GM21367 (cell line): Measurements from ENCODE around the gene MCUB.
"Not testable (repeated sequence)": the region's sequence is repeated elsewhere in the genome, so short reads cannot be mapped to it uniquely, and the experiment has no call there.

Experiments
- ATAC-seq: cut with Tn5 transposase; IDR thresholded peaks from one replicate; pipeline ENCODE4 v1.9.1; 2021; ENCODE audit not compliant: unreplicated experiment

Gene MCUB

GRCh38 chr4:109559983-109560686 lies at the start of gene MCUB:
Gene MCUB (plus strand): TSS chr4:109560246. CDS start chr4:109560338, 92 bp downstream.
- ATAC-seq: peak; percentile 91

- ATAC-seq: no peak
Measured at GRCh38 chr4:109510687-109511086, 49.4 kb upstream of the MCUB start.

GRCh38 chr4:109511414-109511813 lies 48.6 kb upstream of the MCUB start:
- no peak for ATAC-seq

- ATAC-seq: not testable (repeated sequence)
Measured at GRCh38 chr4:109513368-109513767, 46.7 kb upstream of the MCUB start.

- no peak for ATAC-seq
Measured at GRCh38 chr4:109532182-109532581, 27.9 kb upstream of the MCUB start.

- ATAC-seq: no peak
Measured at GRCh38 chr4:109545401-109545800, 14.6 kb upstream of the MCUB start.

- no peak for ATAC-seq
Measured at GRCh38 chr4:109547394-109547793, 12.7 kb upstream of the MCUB start.

- no peak for ATAC-seq
Measured at GRCh38 chr4:109548655-109549054, 11.4 kb upstream of the MCUB start.

GRCh38 chr4:109552237-109552636 lies 7.8 kb upstream of the MCUB start:
- no peak for ATAC-seq

GRCh38 chr4:109553130-109553529 lies 6.9 kb upstream of the MCUB start:
- no peak for ATAC-seq

- ATAC-seq: no peak
Measured at GRCh38 chr4:109554971-109555370, 5.1 kb upstream of the MCUB start.

GRCh38 chr4:109557433-109557832 lies 2.6 kb upstream of the MCUB start:
- ATAC-seq: no peak

- not testable (repeated sequence) for ATAC-seq
Measured at GRCh38 chr4:109558095-109558494, 2.0 kb upstream of the MCUB start.

- ATAC-seq: peak; percentile 17
Measured at GRCh38 chr4:109559625-109559982, 442 bp upstream of the MCUB start.

GRCh38 chr4:109560687-109561461 lies 828 bp downstream of the MCUB start:
- ATAC-seq: peak; percentile 52

- no peak for ATAC-seq
Measured at GRCh38 chr4:109562457-109563239, 2.6 kb downstream of the MCUB start.

- ATAC-seq: no peak
Measured at GRCh38 chr4:109571494-109571893, 11.4 kb downstream of the MCUB start.

GRCh38 chr4:109572154-109572553 lies 12.1 kb downstream of the MCUB start:
- no peak for ATAC-seq

- no peak for ATAC-seq
Measured at GRCh38 chr4:109574443-109574850, 14.4 kb downstream of the MCUB start.

GRCh38 chr4:109574931-109575804 lies 15.1 kb downstream of the MCUB start:
- no peak for ATAC-seq

- no peak for ATAC-seq
Measured at GRCh38 chr4:109576462-109576861, 16.4 kb downstream of the MCUB start.
